Transverse colon (tissue), 4 donors: ENCODE results near the gene PPARA.

Source experiments
- POLR2A ChIP-seq: fragments of 450-650 bp; IDR thresholded peaks from one replicate; pipeline ENCODE4 v1.6.1; 2016; ENCODE audit warnings: antibody characterized with exemption, mild to moderate bottlenecking, moderate library complexity
- POLR2AphosphoS5 ChIP-seq, 3 donors: sonication (generic); formaldehyde crosslinking; IDR thresholded peaks; one replicate each; pipeline ENCODE4 v1.6.1; 2016; ENCODE audit warnings: antibody characterized with exemption in 3 of 3
- TF ChIP-seq, protein P1 (sequence below), 5 experiments: fragments of 200-600 bp in 3 of 5; fragments of 450-650 bp in 2 of 5; sonication (generic) in 3 of 5; IDR thresholded peaks; 1 replicate in 2 of 5; 2 replicates in 3 of 5; pipeline ENCODE4 v1.5.1; 2016 to 2017; ENCODE audit warnings: antibody characterized with exemption in 5 of 5, inconsistent platforms in 3 of 5, mild to moderate bottlenecking in 2 of 5, moderate library complexity in 1 of 5

DNA sequence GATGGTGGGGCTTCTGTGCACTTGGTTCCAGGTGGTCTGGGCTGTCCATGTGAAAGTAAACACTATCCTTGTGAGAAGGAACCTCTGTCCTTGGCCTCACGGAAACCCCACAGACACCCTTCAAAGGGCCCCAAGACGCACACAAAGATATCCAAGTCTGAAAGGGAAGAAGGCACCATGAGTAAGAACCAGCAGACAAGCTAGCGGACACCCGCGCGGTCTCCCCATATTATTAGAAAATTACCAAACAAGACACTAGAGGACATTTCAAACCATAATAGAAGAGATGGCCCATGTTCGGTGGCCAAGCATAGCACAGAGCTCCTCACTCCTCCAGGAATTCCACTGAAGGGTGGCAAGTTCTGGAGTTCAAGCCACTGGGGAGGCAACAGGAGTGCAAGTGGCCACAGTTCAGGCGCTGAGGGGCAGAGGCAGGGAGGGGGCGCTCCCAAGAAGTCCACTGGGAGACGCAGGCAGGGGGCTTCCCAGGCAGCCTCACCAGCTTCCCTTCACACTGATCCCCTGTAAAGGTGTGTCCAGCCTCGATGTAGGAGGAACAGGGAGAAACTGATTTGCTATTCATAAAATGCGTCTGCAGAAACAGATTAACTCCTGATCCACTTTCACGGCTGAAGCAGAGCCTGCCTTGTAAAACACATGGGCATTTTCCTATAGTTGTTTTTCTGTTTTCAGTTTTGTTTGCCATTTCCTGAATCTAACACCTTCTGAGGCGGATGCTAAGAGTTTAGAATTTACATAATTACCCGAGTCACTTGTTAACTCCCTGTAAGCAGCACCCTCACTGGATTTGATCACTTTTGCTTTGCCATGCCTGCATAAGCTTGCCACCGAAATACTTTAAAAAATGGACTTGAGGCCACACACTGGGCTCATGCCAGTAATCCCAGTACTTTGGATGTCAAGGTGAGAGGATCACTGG lies 9.1 kb upstream of the PPARA start:
- TF ChIP-seq, protein P1, sequence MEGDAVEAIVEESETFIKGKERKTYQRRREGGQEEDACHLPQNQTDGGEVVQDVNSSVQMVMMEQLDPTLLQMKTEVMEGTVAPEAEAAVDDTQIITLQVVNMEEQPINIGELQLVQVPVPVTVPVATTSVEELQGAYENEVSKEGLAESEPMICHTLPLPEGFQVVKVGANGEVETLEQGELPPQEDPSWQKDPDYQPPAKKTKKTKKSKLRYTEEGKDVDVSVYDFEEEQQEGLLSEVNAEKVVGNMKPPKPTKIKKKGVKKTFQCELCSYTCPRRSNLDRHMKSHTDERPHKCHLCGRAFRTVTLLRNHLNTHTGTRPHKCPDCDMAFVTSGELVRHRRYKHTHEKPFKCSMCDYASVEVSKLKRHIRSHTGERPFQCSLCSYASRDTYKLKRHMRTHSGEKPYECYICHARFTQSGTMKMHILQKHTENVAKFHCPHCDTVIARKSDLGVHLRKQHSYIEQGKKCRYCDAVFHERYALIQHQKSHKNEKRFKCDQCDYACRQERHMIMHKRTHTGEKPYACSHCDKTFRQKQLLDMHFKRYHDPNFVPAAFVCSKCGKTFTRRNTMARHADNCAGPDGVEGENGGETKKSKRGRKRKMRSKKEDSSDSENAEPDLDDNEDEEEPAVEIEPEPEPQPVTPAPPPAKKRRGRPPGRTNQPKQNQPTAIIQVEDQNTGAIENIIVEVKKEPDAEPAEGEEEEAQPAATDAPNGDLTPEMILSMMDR (IDR thresholded peaks at IDR 0.05) = no peak
- no peak for TF ChIP-seq POLR2A
- no peak for TF ChIP-seq POLR2AphosphoS5 (IDR thresholded peaks at IDR 0.05)
